Measurements from ENCODE around the gene MRTFA. TPM values are rescaled to one million over a fixed set of nuclear protein-coding genes. Genes with fewer than 3 reads are reported as not detected.

Gene MRTFA
- total and polyA plus RNA-seq, 9 of the 15 experiments (the other 6 are each of a cell fraction or from before 2014, with no cell fraction given), result 0.84 to 21.1 (median 3.7) TPM

DNA sequence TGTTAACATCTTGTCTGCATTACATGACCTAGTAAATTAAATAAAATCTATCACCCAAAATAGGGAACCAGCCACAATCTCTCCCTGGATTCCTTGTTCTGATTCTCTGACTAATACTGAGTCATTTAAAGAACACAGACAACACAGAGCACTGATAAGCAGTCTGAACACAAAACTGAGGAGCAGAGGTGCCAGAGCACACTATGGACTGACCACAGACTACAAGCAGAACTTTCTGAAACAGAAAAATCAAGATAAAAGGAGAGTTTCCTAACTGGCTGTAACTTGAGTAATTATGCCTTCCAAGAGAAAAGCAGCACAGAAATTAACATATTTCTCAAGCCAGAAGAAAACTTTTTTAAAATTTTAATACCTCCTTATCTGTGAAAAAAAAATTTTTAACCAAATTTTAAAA, 137.3 kb downstream of the MRTFA start (continued):
- TF ChIP-seq, protein P1, sequence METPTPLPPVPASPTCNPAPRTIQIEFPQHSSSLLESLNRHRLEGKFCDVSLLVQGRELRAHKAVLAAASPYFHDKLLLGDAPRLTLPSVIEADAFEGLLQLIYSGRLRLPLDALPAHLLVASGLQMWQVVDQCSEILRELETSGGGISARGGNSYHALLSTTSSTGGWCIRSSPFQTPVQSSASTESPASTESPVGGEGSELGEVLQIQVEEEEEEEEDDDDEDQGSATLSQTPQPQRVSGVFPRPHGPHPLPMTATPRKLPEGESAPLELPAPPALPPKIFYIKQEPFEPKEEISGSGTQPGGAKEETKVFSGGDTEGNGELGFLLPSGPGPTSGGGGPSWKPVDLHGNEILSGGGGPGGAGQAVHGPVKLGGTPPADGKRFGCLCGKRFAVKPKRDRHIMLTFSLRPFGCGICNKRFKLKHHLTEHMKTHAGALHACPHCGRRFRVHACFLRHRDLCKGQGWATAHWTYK (CRISPR knock-in tag; IDR thresholded peaks at IDR 0.05), result no peak
- TF ChIP-seq NCOR1 (IDR thresholded peaks at IDR 0.05) (peak; percentile 83), ARHGAP35 (IDR thresholded peaks at IDR 0.05; ENCODE audit: partially characterized antibody) (no peak), TBL1XR1 (IDR thresholded peaks at IDR 0.05; ENCODE audit: low read length in 2 of 2) (peak in 1 of 2 experiments; percentile 76; a peak in 1 of 4 replicates), RCOR1 (IDR thresholded peaks at IDR 0.05; ENCODE audit: borderline replicate concordance in 1 of 2, low read depth in 2 of 2, low read length in 2 of 2) (peak; percentile 90 to 99), TOE1 (IDR thresholded peaks at IDR 0.05; ENCODE audit: borderline replicate concordance) (no peak), TOE1 (CRISPR knock-in tag; IDR thresholded peaks at IDR 0.05; ENCODE audit: borderline replicate concordance, low read depth) (no peak), ZNF707 (CRISPR knock-in tag; conservative IDR thresholded peaks at IDR 0.05) (no peak), TAF15 (IDR thresholded peaks at IDR 0.05; ENCODE audit: low read depth, low read length) (no peak), TFAM (CRISPR knock-in tag; conservative IDR thresholded peaks at IDR 0.05) (no peak), ZNF217 (CRISPR knock-in tag; IDR thresholded peaks at IDR 0.05) (no peak), ETV6 (IDR thresholded peaks at IDR 0.05; ENCODE audit: borderline replicate concordance in 1 of 2, low read depth in 2 of 2, low read length in 1 of 2) (no peak), ETV6 (CRISPR knock-in tag; IDR thresholded peaks at IDR 0.05; ENCODE audit: borderline replicate concordance) (no peak), HNRNPH1 (optimal IDR thresholded peaks at IDR 0.05; ENCODE audit: low read depth, low read length) (no peak), HIVEP1 (CRISPR knock-in tag; IDR thresholded peaks at IDR 0.05) (no peak), MYC (IDR thresholded peaks at IDR 0.05; ENCODE audit: low read depth, low read length) (no peak), MYC (CRISPR knock-in tag; IDR thresholded peaks at IDR 0.05; ENCODE audit: borderline replicate concordance, low read depth) (no peak), HMGN3 (IDR thresholded peaks at IDR 0.05; ENCODE audit: borderline replicate concordance, extremely low read depth, insufficient read length, low read depth, low read length) (no peak), ZFX (CRISPR knock-in tag; IDR thresholded peaks at IDR 0.05) (no peak), SUPT5H (IDR thresholded peaks at IDR 0.05) (no peak)
- TF ChIP-seq, protein P2, sequence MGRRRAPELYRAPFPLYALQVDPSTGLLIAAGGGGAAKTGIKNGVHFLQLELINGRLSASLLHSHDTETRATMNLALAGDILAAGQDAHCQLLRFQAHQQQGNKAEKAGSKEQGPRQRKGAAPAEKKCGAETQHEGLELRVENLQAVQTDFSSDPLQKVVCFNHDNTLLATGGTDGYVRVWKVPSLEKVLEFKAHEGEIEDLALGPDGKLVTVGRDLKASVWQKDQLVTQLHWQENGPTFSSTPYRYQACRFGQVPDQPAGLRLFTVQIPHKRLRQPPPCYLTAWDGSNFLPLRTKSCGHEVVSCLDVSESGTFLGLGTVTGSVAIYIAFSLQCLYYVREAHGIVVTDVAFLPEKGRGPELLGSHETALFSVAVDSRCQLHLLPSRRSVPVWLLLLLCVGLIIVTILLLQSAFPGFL (CRISPR knock-in tag; IDR thresholded peaks at IDR 0.05), result no peak
- TF ChIP-seq, protein P3, sequence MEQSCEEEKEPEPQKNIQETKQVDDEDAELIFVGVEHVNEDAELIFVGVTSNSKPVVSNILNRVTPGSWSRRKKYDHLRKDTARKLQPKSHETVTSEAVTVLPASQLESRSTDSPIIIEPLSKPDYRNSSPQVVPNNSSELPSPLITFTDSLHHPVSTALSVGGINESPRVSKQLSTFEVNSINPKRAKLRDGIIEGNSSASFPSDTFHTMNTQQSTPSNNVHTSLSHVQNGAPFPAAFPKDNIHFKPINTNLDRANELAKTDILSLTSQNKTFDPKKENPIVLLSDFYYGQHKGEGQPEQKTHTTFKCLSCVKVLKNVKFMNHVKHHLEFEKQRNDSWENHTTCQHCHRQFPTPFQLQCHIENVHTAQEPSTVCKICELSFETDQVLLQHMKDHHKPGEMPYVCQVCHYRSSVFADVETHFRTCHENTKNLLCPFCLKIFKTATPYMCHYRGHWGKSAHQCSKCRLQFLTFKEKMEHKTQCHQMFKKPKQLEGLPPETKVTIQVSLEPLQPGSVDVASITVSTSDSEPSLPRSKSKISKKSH (CRISPR knock-in tag; IDR thresholded peaks at IDR 0.05), result no peak
- TF ChIP-seq, protein P4, sequence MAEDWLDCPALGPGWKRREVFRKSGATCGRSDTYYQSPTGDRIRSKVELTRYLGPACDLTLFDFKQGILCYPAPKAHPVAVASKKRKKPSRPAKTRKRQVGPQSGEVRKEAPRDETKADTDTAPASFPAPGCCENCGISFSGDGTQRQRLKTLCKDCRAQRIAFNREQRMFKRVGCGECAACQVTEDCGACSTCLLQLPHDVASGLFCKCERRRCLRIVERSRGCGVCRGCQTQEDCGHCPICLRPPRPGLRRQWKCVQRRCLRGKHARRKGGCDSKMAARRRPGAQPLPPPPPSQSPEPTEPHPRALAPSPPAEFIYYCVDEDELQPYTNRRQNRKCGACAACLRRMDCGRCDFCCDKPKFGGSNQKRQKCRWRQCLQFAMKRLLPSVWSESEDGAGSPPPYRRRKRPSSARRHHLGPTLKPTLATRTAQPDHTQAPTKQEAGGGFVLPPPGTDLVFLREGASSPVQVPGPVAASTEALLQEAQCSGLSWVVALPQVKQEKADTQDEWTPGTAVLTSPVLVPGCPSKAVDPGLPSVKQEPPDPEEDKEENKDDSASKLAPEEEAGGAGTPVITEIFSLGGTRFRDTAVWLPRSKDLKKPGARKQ (CRISPR knock-in tag; IDR thresholded peaks at IDR 0.05), result no peak
